HG02840 (cell line): ENCODE results near the gene GORAB.

Experiments used
- ATAC-seq: cut with Tn5 transposase; IDR thresholded peaks from one replicate; pipeline ENCODE4 v1.9.1; 2021; ENCODE audit warnings: mild to moderate bottlenecking, moderate library complexity, moderate number of reproducible peaks; ENCODE audit not compliant: unreplicated experiment, low FRiP score

GORAB gene

DNA sequence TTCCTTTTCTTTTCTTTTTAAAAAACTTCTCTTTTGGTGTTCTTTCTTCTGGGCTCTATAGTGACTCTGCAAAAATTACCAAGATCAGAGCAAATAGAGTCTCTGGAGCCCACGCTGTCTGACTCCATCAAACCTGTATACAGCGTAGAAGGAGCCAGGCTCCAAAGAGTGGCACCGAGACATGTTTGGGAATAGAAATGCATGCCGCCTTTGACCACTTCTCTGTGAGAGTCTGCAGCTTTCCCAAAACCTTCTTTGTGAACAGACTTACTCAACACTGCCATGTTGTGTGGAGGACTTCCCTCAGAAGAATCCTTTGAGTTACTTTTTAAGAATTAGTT is 55.3 kb downstream of the GORAB start:
- ATAC-seq, result no peak

DNA sequence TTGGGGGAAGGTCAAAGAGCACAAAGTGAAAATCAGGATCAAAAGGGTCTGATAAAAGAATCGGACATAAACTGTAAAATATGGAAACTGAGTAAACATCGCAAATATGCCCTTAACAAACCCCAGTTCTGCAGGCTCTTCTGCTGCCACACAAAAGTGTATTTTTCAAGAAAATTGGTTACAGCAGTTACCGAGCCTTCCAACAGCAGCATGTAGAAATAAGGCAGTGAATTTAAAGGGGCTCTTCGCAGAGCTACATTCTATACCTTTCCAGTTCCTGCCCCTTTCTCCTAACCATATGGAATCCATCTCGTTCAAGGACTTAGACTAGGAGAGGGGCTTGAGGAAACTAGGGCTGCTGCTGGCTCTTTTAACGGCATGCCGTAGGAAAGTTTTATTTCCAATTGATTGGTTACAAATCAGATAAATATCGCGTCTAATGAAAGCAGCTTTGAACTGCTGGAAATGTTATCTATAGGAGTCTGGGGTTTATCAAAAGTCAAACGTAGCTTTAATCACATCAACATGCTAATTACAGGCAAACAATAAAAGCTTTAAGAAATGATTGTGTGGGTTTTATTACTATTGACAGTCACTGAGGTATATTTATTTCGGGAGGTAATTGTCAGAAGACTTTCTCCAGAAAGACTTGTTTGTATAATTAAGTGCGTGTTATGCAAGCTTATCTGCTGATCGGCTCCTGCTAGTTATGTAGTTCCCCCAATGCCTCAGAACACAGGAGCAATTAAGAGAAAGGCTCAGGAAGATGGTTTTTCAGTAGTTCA is 59.1 kb downstream of the GORAB start:
- no peak for ATAC-seq

DNA sequence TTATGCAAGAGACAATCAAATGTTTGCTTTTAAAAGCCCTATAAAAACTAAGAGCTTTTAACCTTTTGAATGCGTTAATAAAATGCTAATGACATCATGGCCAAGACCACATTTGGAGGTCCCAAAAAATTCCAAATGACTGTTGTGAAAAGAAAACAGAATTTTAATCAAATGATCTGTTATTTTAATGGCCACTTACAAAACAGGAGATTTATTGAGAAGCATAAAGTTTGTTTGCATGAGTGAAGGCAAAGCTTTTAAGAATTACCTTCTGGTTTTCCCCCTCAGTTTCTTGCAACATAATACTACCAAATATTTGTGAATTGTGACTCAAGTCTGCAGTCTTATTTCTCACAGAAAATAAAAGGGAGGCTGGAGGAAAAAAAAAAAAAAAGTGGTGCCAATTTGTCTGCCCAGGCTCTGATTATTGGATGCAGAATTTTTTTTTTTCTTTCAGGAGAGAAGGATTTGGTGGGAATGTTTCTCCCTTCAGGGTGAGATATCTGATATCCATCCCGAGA is 60.7 kb downstream of the GORAB start:
- ATAC-seq, result no peak

DNA sequence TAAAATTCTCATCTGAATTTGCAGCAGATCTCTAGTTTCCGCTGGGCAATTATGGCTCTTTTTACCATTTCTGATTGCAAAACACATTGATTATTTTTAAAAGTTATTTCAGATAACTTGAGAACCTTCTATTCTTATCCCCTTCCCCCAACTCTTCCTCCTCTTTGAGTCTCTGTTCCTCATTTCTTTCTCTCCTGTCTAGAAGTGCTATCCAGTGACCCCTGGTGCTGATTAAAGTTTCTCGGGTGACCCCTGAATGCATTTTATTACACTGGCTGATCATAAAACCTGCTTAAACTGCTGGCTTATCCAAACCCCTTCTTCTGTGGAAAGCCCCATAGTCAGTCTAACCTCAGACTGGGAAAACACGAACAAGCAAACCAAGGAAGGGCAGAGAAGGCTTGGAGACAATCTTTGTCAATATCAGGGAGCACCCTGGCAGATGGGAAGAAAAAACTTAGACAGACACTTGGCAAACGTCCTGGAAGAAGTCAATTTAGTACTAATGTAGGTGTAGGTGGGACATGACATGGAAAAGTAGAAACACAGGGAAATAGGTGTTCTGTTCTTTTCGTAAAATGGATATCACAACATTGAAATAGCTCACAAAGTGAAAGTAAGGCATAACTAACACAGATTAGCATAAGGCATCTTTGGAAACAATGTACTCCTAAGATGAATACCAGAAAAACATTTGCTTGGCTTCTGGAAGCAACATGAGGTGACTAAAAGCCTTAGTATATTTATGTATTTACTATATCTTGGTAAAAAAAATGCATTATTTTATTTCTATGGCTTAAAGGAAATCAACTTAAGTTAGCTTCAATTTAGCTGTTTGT is 61.4 kb downstream of the GORAB start:
- ATAC-seq, result no peak

DNA sequence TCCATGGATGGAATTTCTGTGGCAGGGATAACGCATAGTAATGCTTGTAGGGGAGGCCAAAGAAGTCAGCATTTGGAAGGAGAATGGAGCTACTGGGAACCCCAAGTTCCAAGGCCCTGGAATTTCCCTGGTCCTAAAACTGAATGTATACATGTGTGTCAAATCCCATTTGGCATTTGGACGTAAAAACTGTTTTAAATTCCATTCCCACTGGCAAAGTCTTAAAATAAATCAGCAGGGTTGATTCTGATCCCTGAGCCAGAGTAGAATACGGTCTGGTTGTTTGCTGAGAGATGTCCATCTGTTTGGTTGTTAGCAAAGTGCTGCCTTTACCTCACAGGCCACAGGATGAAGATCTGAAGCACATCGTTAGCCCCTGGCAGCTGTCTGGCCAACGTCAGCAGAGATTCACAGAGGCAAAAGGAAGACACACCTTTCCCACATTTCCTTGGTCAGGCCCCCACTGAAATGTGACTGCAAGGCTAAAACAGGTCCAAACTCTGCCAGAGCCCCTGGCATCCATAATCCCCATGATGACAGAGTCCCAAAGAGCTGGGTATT is 62.2 kb downstream of the GORAB start:
- no peak for ATAC-seq

DNA sequence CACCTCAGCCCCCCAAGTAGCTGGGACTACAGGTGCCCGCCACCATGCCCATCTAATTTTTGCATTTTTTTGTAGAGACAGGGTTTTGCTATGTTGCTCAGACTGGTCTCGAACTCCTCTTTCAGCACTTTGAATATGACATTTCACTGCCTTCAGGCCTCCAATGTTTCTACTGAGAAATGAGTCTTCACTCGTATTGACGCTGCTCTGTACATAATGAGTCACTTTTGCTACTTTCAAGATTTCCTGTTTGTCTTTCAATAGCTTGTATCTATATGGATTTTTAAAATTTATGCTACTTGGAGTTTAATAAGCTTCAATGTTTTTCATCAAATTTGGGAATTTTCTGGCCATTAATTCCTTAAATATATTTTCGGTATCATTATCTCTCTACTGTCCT is 64.7 kb downstream of the GORAB start:
- no peak for ATAC-seq

DNA sequence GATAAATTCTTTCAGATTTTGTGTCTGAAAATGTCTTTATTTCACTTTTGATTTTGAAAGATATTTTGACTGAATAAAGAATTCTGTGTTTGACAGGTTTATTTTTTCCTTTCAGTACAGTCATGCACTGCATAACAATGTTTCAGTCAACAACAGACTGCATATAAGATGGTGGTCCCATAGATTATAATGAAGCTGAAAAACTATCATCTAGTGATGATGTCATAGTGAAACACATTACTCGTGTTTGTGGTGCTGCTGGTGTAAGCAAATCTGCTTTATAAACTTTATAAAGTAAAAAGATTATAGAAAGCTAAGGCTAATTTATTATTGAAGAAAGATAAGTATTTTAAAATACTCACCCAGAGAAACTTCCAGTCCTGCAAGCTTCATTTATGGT is 66.7 kb downstream of the GORAB start:
- ATAC-seq, result no peak

DNA sequence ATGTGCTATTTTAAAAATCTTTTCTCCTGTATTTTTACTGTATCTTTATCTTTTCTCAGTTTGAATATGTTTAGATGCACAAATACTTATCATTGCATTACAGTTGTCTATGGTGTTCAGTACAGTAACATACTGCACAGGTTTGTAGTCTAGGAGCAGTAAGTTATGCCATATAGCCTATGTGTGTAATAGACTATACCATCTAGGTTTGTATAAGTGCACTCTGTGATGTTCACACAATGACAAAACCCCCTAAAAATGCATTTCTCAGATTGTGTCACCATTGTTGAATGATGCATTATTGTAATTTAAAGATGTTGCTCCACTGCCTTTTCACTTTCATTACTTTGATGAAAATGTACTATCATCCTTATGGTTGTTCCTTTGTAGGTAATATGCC is 67.1 kb downstream of the GORAB start:
- ATAC-seq, result no peak

DNA sequence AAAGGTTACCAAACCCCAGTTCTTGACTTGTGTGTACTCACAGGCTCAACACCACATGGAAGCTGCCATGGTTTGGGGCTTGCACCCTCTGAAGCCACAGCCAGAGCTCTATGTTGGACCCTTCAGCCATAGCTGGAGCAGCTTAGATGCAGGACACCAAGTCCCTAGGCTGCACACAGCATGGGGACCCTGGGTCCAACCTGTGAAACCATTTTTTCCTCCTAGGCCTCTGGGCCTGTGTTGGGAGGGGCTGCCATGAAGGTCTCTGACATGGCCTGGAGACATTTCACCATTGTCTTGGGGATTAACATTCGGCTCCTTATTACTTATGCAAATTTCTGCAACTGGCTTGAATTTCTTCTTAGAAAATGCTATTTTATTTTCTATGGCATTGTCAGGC is 69.9 kb downstream of the GORAB start:
- ATAC-seq, result no peak
